GM12874 (cell line): Measurements from ENCODE around the gene NTSR2.

Source experiments
- CTCF ChIP-seq: IDR thresholded peaks from 2 replicates; pipeline ENCODE4 v1.5.1; 2011; ENCODE audit warnings: low read depth, mild to moderate bottlenecking, control low read depth, low read length, moderate library complexity; ENCODE audit not compliant: insufficient read depth

NTSR2 gene

GRCh38 chr2:11665510-11666362, 4.3 kb downstream of the NTSR2 start:
- TF ChIP-seq CTCF = no peak

- no peak for TF ChIP-seq CTCF
Observed at GRCh38 chr2:11665028-11665427, 5.0 kb downstream of the NTSR2 start.

DNA sequence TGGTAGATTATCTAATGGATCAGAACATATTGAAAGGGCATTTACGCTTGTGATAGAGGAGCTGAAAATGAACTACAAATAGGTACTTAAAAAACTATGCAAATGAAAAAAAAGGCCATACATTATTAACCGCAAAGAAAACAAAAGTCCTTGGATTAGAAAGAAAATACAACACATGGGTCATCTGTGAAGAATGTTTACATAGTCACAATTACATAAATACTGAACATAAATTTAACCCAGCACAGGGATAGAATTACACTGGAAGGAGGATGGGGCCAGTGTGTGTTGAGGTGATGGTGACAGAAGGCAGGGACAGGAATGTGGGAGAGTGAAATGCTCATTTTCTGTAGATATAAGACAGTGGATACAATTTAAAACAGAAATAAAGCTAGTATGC, 6.6 kb downstream of the NTSR2 start:
- TF ChIP-seq CTCF = no peak

- TF ChIP-seq CTCF = no peak
Observed at GRCh38 chr2:11662882-11663281, 7.1 kb downstream of the NTSR2 start.

DNA sequence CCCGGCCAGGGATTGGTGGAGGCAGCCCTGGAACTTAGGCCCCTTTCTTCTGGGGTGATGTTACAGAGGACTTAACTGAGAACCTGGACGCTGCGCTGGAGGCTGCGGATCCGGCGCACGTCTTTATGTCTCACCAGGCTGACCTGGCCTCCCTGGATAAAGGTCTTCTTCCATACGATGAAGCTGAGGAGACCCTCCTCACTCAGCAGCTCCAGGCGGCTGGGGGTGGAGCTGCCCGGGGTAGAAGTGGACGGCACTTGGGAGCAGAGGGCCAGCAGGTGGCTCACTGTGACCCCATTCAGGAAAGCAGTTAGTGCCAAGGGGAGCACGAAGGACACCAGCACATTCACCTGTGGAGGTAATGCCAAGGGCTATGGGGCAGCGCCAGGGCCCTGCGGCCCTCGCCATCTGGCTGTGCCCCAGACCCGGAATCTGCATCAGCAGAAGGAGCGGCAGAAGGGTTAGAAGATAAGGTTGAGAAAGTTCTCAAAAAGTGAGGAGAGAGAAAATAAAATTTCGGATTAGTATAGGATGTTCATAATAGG, 8.0 kb downstream of the NTSR2 start:
- no peak for TF ChIP-seq CTCF

GRCh38 chr2:11659851-11660250, 10.1 kb downstream of the NTSR2 start:
- no peak for TF ChIP-seq CTCF

- TF ChIP-seq CTCF = no peak
Observed at GRCh38 chr2:11659115-11659475, 10.9 kb downstream of the NTSR2 start.
